K562 (cell line): ENCODE results near the gene PLEKHA7. TPM values are rescaled to one million over a fixed set of nuclear protein-coding genes. Genes with fewer than 3 reads are reported as not detected.

Experiments
- ATAC-seq: fragments of 200-7000 bp; cut with Tn5 transposase; 3 replicates; pipeline ENCODE4 v1.9.1; 2020; ENCODE audit warnings: moderate library complexity
- BruUV-seq: library from RNA; stranded (reverse); fragments of 400-500 nt; replicated peaks from 2 replicates; lab custom pipeline; 2021; lab: Mats Ljungman, UMichigan
- CTCF ChIA-PET: fragments of 300-600 bp; formaldehyde crosslinking; extraction: SDS; loops from one replicate; lab custom pipeline; 2021; ENCODE audit warnings: low intra/inter-chr PET ratio; lab: Yijun Ruan, JAX
- POLR2A ChIA-PET: fragments of 300-600, 350-650 bp; sonication (Branson Sonifier 250); formaldehyde crosslinking; extraction: SDS; loops from one replicate; lab custom pipeline; 2021; ENCODE audit warnings: antibody characterized with exemption, inconsistent platforms; lab: Yijun Ruan, JAX
- DNase-seq, 4 experiments: peaks; one replicate each; pipeline versions ENCODE4 v3.0.0 to v3.0.0-alpha.2; 2011 to 2018; ENCODE audit warnings: low spot score in 3 of 4, mixed read lengths in 3 of 4; ENCODE audit errors: extremely low read depth in 1 of 4
- FAIRE-seq: peaks from 2 replicates; lab custom pipeline; 2011; peaks lifted over from hg19 to GRCh38; lab: Jason Lieb, UNC
- H2AFZ ChIP-seq: 2 replicates; pipeline ENCODE4 v1.6.0; 2011; ENCODE audit warnings: low read depth, low read length, control low read depth, inconsistent platforms
- H3K27ac ChIP-seq: fragments of 200-600 bp; 3 replicates; pipeline ENCODE4 v1.8.0; 2011; ENCODE audit warnings: low read depth, mild to moderate bottlenecking, control low read depth, inconsistent platforms, low read length, moderate library complexity, mixed read lengths; ENCODE audit errors: extremely low read depth
- H3K27me3 ChIP-seq, 2 experiments: fragments of 300-600 bp in 1 of 2; 2 replicates in 1 of 2; 3 replicates in 1 of 2; pipeline versions ENCODE4 v1.6.0 to v1.8.0; 2011; ENCODE audit warnings: inconsistent platforms in 2 of 2, low read length in 2 of 2, mild to moderate bottlenecking in 1 of 2, mixed read lengths in 1 of 2, moderate library complexity in 1 of 2; ENCODE audit not compliant: control insufficient read depth in 2 of 2, insufficient read depth in 2 of 2
- H3K36me3 ChIP-seq: fragments of 300-600 bp; 3 replicates; pipeline ENCODE4 v1.8.0; 2011; ENCODE audit warnings: mild to moderate bottlenecking, low read length, inconsistent platforms; ENCODE audit not compliant: control insufficient read depth, insufficient read depth
- H3K4me1 ChIP-seq, 2 experiments: fragments of 200-600 bp in 1 of 2; replicated peaks in 1 of 2; 2 replicates in 1 of 2; 3 replicates in 1 of 2; pipeline versions ENCODE4 v1.5.1 to v1.8.0; 2011; ENCODE audit warnings: inconsistent platforms in 2 of 2, low read length in 2 of 2, mild to moderate bottlenecking in 1 of 2, mixed read lengths in 1 of 2, moderate library complexity in 1 of 2; ENCODE audit not compliant: control insufficient read depth in 2 of 2, insufficient read depth in 2 of 2
- H3K4me2 ChIP-seq: 2 replicates; pipeline ENCODE4 v1.6.1; 2011; ENCODE audit warnings: low read length, control low read depth, inconsistent platforms, mixed read lengths; ENCODE audit not compliant: insufficient read depth
- H3K4me3 ChIP-seq: fragments of 200-600 bp; sonication (generic), shearing (Covaris generic); 2 replicates; pipeline ENCODE4 v1.5.1; 2016; ENCODE audit warnings: control low read depth, inconsistent platforms
- H3K79me2 ChIP-seq: fragments of 200-600 bp; 3 replicates; pipeline ENCODE4 v1.8.0; 2011; ENCODE audit warnings: low read length, inconsistent platforms; ENCODE audit not compliant: control insufficient read depth, insufficient read depth
- H3K9ac ChIP-seq, 2 experiments: 2 replicates each; pipeline versions ENCODE4 v1.6.0 to v1.6.1; 2011; ENCODE audit warnings: low read depth in 2 of 2, low read length in 2 of 2, control low read depth in 1 of 2, inconsistent platforms in 1 of 2, mild to moderate bottlenecking in 1 of 2, mixed read lengths in 1 of 2; ENCODE audit not compliant: insufficient read depth in 1 of 2
- H3K9me1 ChIP-seq: one replicate; pipeline ENCODE4 v1.6.0; 2011; ENCODE audit warnings: inconsistent platforms, mild to moderate bottlenecking, low read length, moderate library complexity; ENCODE audit not compliant: control insufficient read depth, insufficient read depth
- H3K9me3 ChIP-seq: replicated peaks from 2 replicates; pipeline ENCODE4 v1.5.1; 2011; ENCODE audit warnings: low read depth, low read length, inconsistent platforms; ENCODE audit not compliant: control insufficient read depth, insufficient read depth
- H4K20me1 ChIP-seq: replicated peaks from 2 replicates; pipeline ENCODE4 v1.6.1; 2011; ENCODE audit warnings: low read length, inconsistent platforms, mixed read lengths; ENCODE audit not compliant: control insufficient read depth, insufficient read depth
- CHD7 ChIP-seq: fragments of 200-600 bp; sonication (generic); IDR thresholded peaks from one replicate; pipeline ENCODE4 v1.6.1; 2012; ENCODE audit warnings: mild to moderate bottlenecking, low read depth, low read length, inconsistent platforms
- MECOM ChIP-seq: fragments of 250-450 bp; sonication (Bioruptor Pico); IDR thresholded peaks from 2 replicates; pipeline ENCODE4 v1.8.0; 2022; ENCODE audit warnings: inconsistent platforms
- NFIX ChIP-seq: fragments of 250-450 bp; sonication (Bioruptor Pico); IDR thresholded peaks from 2 replicates; pipeline ENCODE4 v1.4.0; 2020; ENCODE audit warnings: low read depth, mild to moderate bottlenecking, moderate library complexity
- RBFOX2 ChIP-seq: fragments of 200-400 bp; formaldehyde crosslinking; IDR thresholded peaks from 2 replicates; pipeline ENCODE4 v1.6.1; 2017; ENCODE audit warnings: low read depth, mild to moderate bottlenecking, low read length, moderate library complexity
- RCOR1 ChIP-seq, 2 experiments: IDR thresholded peaks; 2 replicates each; pipeline ENCODE4 v1.6.1; 2012; ENCODE audit warnings: low read depth in 2 of 2, low read length in 2 of 2, borderline replicate concordance in 1 of 2, improper control_type of control experiment in 1 of 2
- SRSF9 ChIP-seq: fragments of 200-400 bp; formaldehyde crosslinking; IDR thresholded peaks from 2 replicates; pipeline ENCODE4 v1.6.1; 2017; ENCODE audit warnings: low read depth, low read length, borderline replicate concordance
- USF2 ChIP-seq: sonication (generic); formaldehyde crosslinking; IDR thresholded peaks from 2 replicates; pipeline ENCODE4 v1.5.0; 2020; ENCODE audit warnings: missing genetic modification reagents
- ZBTB17 ChIP-seq: fragments of 450-650 bp; formaldehyde crosslinking; IDR thresholded peaks from 2 replicates; pipeline ENCODE4 v1.4.0; 2020; ENCODE audit warnings: mild to moderate bottlenecking
- ZC3H4 ChIP-seq: sonication (generic); formaldehyde crosslinking; IDR thresholded peaks from 2 replicates; pipeline ENCODE4 v1.9.0; 2021; ENCODE audit warnings: missing genetic modification reagents, borderline replicate concordance
- ZFP30 ChIP-seq: fragments of 250-450 bp; sonication (Bioruptor Pico); IDR thresholded peaks from 2 replicates; pipeline ENCODE4 v1.8.0; 2022; ENCODE audit warnings: moderate library complexity, mild to moderate bottlenecking, inconsistent platforms, borderline replicate concordance
- ZNF311 ChIP-seq: fragments of 250-450 bp; sonication (Bioruptor Pico); IDR thresholded peaks from 2 replicates; pipeline ENCODE4 v1.4.0; 2020; ENCODE audit warnings: mild to moderate bottlenecking, moderate library complexity
- ZNF668 ChIP-seq: fragments of 250-450 bp; sonication (Bioruptor Pico); IDR thresholded peaks from 2 replicates; pipeline ENCODE4 v1.8.0; 2022; ENCODE audit warnings: mild to moderate bottlenecking, inconsistent platforms
- WGBS: fragments of 100-300 bp; shearing (Covaris generic); methylation state at CpG from one replicate; pipeline ENCODE4 v1.1.6; 2016; ENCODE audit warnings: low coverage, mixed read lengths; ENCODE audit not compliant: insufficient coverage; ENCODE audit errors: missing lambda C conversion rate; 5-methylcytosine and 5-hydroxymethylcytosine counted together
- in situ Hi-C: fragments of 300-500 bp; cut with MboI; formaldehyde crosslinking; loops from 4 replicates; pipeline ENCODE4 v1.15.0; 2018; ENCODE audit warnings: inconsistent platforms, mixed read lengths
- intact Hi-C: fragments of 100-400 bp; cut with micrococcal nuclease; formaldehyde crosslinking; loops from 2 replicates; pipeline ENCODE4 v1.14.2; 2022
- polyA plus RNA-seq, 8 experiments: library from polyadenylated mRNA; depleted of rRNA in 4 of 8; stranded (reverse) in 5 of 8; unstranded in 3 of 8; fragments of >200 nt; fragmentation: Nextera tagmentation in 2 of 8; fragmentation: Illumina TruSeq in 1 of 8; extraction: Ambion mirVana in 2 of 8; extraction: Trizol in 1 of 8; gene quantifications; 2 replicates each; pipeline versions ENCODE4 v1.2.1 to v1.2.3, GENCODE V29; 2011 to 2014; ENCODE audit warnings: inconsistent platforms in 1 of 8, missing spikeins in 1 of 8
- total RNA-seq, 7 experiments: library from RNA; depleted of rRNA in 6 of 7; stranded (reverse); fragments of >200 nt in 6 of 7; fragmentation: Illumina TruSeq in 2 of 7; extraction: Trizol in 2 of 7; gene quantifications; 2 replicates each; pipeline versions ENCODE4 v1.2.1 to v1.2.3, GENCODE V29; 2011 to 2021; ENCODE audit warnings: low replicate concordance in 1 of 7

PLEKHA7 gene
- total and polyA plus RNA-seq, 9 of the 15 experiments (the other 6 are each of a cell fraction or from before 2014, with no cell fraction given): 0.06 to 0.77 (median 0.20) TPM; not detected in 1

GRCh38 chr11:16975906-16976305 is 38.3 kb downstream of the PLEKHA7 start:
- intact Hi-C loops (no loop called here), in situ Hi-C loops (no loop called here)
- no peak overlapping the region for H3K4me2 ChIP-seq
- WGBS: 0% methylated on average over 1 of the region's 1 CpG
- DNase-seq (no peak), FAIRE-seq (no peak), ATAC-seq (no peak)
- no peak overlapping the region for H3K27ac ChIP-seq
- H3K79me2 ChIP-seq: no peaks in the 10 kb centered on the region
- no peak overlapping the region for H2AFZ ChIP-seq
- H3K9me1 ChIP-seq: no peaks in the 10 kb centered on the region
- H3K36me3 ChIP-seq: no peaks in the 10 kb centered on the region
- ChIA-PET CTCF (no interaction called here), POLR2A (interaction anchor here (0.6 to 0.9 kb wide), 2 partner anchors 102 to 518 kb away, joined by 3 to 4 read pairs; partner anchors contain the start of gene RPS13)
- no TSS peak for BruUV-seq
- no peak overlapping the region for H3K9ac ChIP-seq
- no peaks in the 10 kb centered on the region for H4K20me1 ChIP-seq
- no peak overlapping the region for H3K4me3 ChIP-seq
- no peaks in the 10 kb centered on the region for H3K9me3 ChIP-seq
- H3K27me3 ChIP-seq: peaks cover 7 to 50% of the 10 kb centered on the region in 2 experiments
- no peaks in the 10 kb centered on the region for H3K4me1 ChIP-seq
- TF ChIP-seq RCOR1 (IDR thresholded peaks at IDR 0.05; ENCODE audit: borderline replicate concordance in 1 of 2, low read depth in 2 of 2, low read length in 2 of 2) (no peak), ZNF311 (CRISPR knock-in tag) (no peak), SRSF9 (no peak), ZNF668 (CRISPR knock-in tag) (no peak), ZFP30 (CRISPR knock-in tag) (no peak), USF2 (CRISPR knock-in tag) (no peak), MECOM (CRISPR knock-in tag) (no peak), ZC3H4 (no peak), CHD7 (no peak), RBFOX2 (no peak), ZBTB17 (CRISPR knock-in tag) (no peak), NFIX (CRISPR knock-in tag) (no peak)
